Vagina (tissue), 2 donors: Measurements from ENCODE around the gene HERC5.

Source experiments
- CTCF ChIP-seq, 3 experiments: fragments of 450-650 bp in 2 of 3; fragments of 200-600 bp in 1 of 3; sonication (generic) in 1 of 3; IDR thresholded peaks; one replicate each; pipeline ENCODE4 v1.5.1; 2017 to 2019; ENCODE audit warnings: antibody characterized with exemption in 3 of 3, mild to moderate bottlenecking in 2 of 3, moderate library complexity in 2 of 3
- POLR2A ChIP-seq, 2 donors: fragments of 450-650 bp; IDR thresholded peaks; one replicate each; pipeline ENCODE4 v1.6.1; 2017; ENCODE audit warnings: antibody characterized with exemption in 2 of 2, mild to moderate bottlenecking in 2 of 2, moderate library complexity in 2 of 2

- TF ChIP-seq POLR2A (IDR thresholded peaks at IDR 0.05) (no peak), CTCF (IDR thresholded peaks at IDR 0.05) (no peak)
These were observed 59.8 kb downstream of the HERC5 start for GRCh38 chr4:88516746-88517145.
